ENCODE data around the gene NID2.

Gene NID2

GRCh38 chr14:52068615-52069306 lies at the start of gene NID2:
Gene NID2, minus strand, starts transcription at chr14:52069059. Its CDS starts 65 bp downstream, at chr14:52068994.
- peak; percentile 88 for DNase-seq (ENCODE audit: low read depth)

- no peak for DNase-seq (ENCODE audit: low read depth)
Observed at GRCh38 chr14:52117111-52117832, 48.4 kb upstream of the NID2 start.

DNA sequence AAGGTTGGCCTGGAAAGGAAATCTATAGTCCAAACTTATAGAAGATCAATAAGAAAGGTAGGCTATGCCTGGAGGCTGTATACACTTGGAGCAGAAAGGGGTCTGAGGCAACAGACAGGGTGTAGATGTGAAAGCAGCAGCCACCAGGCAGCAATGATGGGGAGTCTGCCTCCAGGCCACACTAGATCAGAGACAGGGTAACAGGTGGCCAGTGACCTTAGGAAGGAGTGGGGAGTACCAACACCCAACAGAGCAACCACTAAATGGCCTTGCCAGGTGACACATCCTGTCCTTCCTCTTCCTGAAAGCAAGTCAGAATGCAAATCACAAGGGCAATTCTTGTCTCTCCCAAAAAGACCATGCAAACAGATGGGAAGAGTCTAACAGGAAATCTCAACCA lies 46.4 kb upstream of the NID2 start:
- no peak for DNase-seq (ENCODE audit: low read depth)

DNA sequence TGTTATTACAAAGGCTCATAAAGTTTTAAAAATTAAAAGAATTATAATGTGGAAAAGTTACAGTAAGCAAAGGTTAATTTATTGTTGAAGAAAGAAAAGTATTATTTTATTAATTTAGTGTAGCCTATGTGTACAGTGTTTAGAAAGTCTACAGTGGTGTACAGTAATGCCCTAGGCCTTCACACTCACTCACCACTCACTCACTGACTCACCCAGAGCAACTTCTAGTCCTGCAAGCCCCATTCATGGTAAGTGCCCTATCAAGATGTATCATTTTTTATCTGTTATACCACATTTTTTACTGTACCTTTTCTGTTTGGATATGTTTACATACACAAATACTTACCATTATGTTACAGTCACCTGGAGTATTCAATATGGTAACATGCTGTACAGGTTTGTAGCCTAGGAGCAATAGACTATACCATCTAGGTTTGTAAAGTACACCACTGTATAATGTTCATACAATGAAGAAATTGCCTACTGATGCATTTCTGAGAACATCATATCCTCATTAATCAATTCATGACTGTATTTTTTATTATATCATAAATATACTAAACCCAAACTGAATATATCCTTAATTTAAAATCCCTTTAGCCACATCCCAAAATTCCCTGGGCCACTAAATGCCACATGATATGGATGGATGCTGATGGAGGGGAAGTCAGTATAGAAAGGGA lies 43.6 kb upstream of the NID2 start:
- no peak for DNase-seq (ENCODE audit: low read depth)

DNA sequence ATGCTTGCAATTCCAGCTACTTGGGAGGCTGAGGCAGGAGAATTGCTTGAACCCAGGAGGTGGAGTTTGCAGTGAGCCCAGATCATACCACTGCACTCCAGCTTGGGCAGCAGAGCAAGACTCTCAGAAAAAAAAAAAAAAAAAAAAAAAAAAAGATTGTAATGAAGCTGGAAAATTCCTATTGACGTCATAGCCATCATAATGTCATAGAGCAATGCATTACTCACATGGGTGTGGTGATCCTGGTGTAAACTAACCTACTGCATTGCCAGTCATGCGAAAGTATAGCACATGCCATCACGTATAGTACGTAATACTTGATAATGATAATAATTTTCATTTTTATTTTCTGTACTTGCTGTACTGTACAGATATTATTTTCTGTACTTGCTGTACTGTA lies 42.7 kb upstream of the NID2 start:
- no peak for DNase-seq (ENCODE audit: low read depth)

- no peak for DNase-seq (ENCODE audit: low read depth)
Observed at GRCh38 chr14:52110441-52111086, 41.7 kb upstream of the NID2 start.

GRCh38 chr14:52108823-52109222 lies 40.0 kb upstream of the NID2 start:
- no peak for DNase-seq (ENCODE audit: low read depth)

DNA sequence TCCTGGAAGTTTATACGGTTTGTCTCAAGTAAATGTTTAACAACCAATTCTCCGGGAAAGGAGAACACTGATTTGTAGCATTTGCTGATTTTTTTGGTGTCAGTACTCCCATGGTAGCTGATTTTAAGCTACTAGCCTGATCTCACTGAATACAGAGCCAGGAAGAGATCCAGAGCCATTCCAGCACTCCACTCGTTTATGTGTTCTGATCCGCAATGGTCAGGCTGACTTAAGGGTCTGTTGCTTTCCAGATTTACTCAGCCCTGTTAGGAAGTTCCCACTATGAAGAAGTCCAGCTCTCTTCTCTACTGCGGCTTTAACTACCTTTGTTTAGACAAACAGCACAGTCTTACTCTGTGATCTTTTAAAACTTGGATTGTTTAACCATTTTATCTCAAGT lies 38.0 kb upstream of the NID2 start:
- no peak for DNase-seq (ENCODE audit: low read depth)

DNA sequence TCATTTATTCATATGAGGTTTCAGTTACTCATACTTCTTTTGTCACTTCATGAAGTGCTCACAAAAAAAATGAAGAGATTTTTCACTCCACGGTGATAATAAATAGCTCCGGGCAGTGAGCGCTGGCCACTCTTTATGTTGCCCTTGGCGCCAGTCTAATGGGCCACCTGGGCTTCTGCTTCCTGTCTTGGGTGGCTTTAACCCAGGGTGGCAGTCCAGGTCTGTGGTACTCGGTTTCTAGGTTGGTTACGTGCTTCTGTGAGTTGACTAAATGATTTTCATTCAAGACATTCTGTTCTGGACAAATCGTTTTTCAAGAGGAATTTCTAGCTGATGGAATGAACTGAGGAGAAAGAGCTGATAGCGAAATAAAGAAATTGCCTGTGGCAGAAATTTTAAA lies 34.6 kb upstream of the NID2 start:
- DNase-seq (ENCODE audit: low read depth), result no peak

- no peak for DNase-seq (ENCODE audit: low read depth)
Observed at GRCh38 chr14:52095794-52096193, 26.9 kb upstream of the NID2 start.

- no peak for DNase-seq (ENCODE audit: low read depth)
Observed at GRCh38 chr14:52095336-52095735, 26.5 kb upstream of the NID2 start.

GRCh38 chr14:52094546-52095271 lies 25.9 kb upstream of the NID2 start:
- no peak for DNase-seq (ENCODE audit: low read depth)

- DNase-seq (ENCODE audit: low read depth), result no peak
Observed at GRCh38 chr14:52091928-52092327, 23.1 kb upstream of the NID2 start.

- DNase-seq (ENCODE audit: low read depth), result no peak
Observed at GRCh38 chr14:52090936-52091335, 22.1 kb upstream of the NID2 start.

DNA sequence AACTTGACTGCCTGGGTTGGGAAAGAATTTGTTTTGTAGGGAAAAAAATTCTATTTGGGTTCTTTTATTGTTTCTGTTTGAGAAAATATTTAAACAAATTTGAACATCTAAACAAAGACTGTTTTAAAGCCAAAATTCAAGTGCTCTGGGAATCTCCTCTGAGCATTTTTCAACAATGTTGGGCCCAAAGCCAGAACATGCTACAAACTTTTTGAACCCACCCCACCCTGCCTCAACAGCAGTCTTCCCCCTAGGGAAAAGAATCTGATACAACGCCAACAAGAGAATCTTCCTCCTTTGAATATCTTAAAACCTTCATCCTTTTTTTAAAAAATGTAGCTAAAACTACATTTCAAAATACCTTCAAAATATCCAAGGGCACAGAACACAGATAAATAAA lies 20.4 kb upstream of the NID2 start:
- DNase-seq (ENCODE audit: low read depth), result no peak

DNA sequence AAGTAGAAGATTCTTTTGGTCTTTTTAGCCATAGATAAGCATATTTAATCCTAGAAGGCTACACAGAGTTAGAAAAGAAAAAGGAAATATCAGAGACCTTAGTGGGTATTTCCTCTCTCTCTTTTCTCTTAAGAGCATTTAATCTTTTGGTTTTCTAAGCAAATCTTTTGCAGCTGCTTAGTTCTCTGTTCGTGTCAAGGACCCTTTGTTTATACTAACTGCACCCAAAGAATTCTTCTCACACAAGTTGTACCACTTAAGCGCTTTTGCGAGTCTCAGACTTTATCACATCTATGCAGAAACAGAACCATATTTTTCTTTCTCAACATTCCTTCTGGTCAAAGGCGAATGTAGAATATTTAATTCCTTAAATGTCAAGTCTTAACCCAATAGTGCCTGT lies 17.9 kb upstream of the NID2 start:
- DNase-seq (ENCODE audit: low read depth), result no peak

GRCh38 chr14:52082903-52083302 lies 14.0 kb upstream of the NID2 start:
- no peak for DNase-seq (ENCODE audit: low read depth)

GRCh38 chr14:52081964-52082363 lies 13.1 kb upstream of the NID2 start:
- no peak for DNase-seq (ENCODE audit: low read depth)

- DNase-seq (ENCODE audit: low read depth), result no peak
Observed at GRCh38 chr14:52080808-52081755, 12.2 kb upstream of the NID2 start.

DNA sequence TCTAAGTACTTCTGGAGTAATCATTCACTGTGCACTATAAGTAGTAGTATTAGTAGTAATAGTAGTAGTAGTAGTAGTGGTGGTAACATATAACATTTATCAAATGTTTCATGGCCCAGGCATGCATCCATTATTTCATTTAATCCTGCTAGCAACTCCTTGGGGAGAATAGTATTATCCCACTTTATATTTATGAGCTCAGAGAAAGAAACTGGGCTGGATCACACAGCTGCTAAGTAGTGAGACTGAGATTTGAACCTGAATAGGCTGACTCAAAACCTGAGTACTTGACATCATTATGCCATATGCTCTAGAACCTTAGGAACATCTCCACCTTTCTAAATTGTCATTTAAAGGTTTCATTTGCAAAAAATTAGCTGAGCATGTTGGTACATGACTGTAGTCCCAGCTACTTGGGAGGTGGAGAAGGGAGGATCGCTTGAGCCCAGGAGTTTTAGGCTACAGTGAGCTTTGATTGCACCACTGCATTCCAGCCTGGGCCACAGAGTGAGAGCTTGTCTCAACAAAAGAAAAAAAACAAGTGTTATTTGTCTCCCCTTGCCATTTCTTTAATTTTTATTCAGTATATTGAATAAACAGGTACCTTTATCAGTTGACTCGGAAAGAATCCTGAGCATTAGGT lies 11.4 kb upstream of the NID2 start:
- no peak for DNase-seq (ENCODE audit: low read depth)
